GM21367 (cell line): ENCODE results near the gene TMCC2.

Source experiments
- ATAC-seq: cut with Tn5 transposase; IDR thresholded peaks from one replicate; pipeline ENCODE4 v1.9.1; 2021; ENCODE audit not compliant: unreplicated experiment

Gene TMCC2

GRCh38 chr1:205259324-205259832, 31.6 kb downstream of the TMCC2 start:
- no peak for ATAC-seq

DNA sequence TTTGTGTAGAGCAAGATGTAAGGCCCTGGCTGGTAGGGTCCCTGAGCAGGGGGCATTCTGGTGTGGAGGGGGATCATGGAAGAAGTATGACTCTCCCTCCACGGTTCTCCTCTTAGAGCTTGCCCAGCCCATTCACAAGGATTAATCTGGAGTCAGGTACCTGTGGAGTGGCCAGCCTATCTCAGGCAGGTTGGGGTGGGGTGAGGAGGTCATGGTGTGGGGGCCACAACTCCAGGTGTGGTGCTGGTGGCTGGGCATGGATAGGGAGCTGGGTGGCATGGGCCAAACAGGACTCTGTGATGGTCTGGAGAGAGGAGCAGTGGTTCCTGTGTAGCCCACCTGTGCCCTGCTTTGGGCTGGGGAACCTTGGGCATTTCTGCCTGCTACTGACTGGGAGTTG, 32.3 kb downstream of the TMCC2 start:
- no peak for ATAC-seq

- ATAC-seq, result no peak
Measured at GRCh38 chr1:205260948-205261732, 33.4 kb downstream of the TMCC2 start.

GRCh38 chr1:205261946-205262691, 34.4 kb downstream of the TMCC2 start:
- ATAC-seq, result no peak

- ATAC-seq, result no peak
Measured at GRCh38 chr1:205262731-205263171, 35.0 kb downstream of the TMCC2 start.

DNA sequence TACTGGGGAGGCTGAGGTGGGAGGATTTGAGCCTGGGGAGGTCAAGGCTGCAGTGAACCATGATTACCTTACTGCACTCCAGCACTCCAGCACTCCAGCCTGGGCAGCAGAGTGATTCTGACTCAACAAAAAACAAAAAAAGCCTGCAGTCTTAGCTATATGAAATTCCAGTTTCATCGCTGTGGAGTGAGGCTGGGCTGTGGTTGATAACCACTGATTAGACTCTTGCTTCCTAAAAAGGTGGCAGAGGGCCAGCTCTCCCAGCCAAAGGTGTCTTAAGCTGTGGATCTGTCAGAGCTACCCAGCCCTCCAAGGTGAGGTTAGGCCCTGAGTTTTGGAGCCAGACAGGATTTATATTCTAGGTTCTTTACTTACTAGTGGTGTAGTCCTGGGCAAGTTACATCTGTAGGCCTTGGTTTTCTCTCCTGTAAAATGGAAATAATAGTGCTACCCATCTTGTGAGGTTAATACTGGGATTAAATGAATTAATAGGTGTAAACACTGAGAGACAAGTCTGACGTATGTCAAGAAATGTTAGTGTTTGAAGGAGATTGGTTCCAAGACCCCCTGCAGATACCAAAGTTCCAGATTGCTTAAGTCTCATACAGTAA, 35.9 kb downstream of the TMCC2 start:
- no peak for ATAC-seq

- no peak for ATAC-seq
Measured at GRCh38 chr1:205266611-205267305, 39.0 kb downstream of the TMCC2 start.

DNA sequence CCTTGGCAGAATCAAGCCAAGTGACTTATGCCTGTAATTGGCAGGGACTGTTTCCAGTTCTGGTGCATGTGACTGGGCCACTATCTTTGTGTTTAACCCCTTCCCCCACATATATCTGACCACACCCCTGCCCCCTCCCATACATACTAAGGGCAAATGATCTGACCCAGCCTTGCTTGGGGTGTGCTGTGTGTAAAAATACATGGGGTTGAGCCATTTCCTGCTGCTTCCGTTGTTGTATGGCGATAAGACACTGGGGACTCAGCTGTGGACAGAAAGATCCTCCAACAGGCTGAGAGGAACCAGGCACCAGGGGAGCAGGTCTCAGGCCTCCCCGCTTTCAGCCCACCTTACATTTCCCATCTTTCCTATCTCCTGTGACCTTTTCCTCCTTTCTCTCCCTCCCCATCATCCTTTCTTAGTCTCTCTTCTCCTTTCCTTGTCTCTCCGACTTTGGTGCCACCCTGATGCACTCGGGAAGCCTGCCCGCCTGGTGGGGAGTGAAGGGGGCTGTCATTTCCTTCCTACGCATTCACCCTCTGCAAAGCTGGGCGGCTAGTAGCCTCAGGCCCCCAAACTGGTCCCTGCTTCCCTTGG, 39.7 kb downstream of the TMCC2 start:
- no peak for ATAC-seq

DNA sequence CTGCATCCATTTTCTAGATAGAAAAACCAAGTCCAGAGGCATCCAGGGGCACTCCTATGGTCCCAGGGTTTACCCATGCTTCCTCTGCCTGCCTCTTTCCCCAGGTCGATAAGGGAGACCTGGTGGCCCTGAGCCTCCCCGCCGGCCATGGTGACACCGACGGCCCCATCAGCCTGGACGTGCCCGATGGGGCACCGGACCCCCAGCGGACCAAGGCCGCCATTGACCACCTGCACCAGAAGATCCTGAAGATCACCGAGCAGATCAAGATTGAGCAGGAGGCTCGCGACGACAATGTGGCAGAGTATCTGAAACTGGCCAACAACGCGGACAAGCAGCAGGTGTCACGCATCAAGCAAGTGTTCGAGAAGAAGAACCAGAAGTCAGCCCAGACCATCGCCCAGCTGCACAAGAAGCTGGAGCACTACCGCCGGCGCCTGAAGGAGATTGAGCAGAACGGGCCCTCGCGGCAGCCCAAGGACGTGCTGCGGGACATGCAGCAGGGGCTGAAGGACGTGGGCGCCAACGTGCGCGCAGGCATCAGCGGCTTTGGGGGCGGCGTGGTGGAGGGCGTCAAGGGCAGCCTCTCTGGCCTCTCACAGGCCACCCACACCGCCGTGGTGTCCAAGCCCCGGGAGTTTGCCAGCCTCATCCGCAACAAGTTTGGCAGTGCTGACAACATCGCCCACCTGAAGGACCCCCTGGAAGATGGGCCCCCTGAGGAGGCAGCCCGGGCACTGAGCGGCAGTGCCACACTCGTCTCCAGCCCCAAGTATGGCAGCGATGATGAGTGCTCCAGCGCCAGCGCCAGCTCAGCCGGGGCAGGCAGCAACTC, 41.3 kb downstream of the TMCC2 start:
- ATAC-seq, result no peak

DNA sequence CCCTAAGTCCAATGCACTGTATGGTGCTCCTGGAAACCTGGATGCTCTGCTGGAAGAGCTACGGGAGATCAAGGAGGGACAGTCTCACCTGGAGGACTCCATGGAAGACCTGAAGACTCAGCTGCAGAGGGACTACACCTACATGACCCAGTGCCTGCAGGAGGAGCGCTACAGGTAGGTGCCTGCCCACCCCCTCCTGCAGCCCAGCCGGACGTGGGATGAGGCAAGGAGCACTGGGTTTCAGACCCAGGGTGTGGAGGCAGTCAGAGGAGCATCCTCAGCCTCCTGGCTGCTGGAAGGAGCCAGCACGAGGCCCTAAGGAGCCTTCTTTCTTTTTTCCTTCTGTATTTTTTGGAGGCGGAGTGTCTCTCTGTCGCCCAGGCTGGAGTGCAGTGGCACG, 42.0 kb downstream of the TMCC2 start:
- ATAC-seq, result no peak

GRCh38 chr1:205270271-205270670, 42.5 kb downstream of the TMCC2 start:
- no peak for ATAC-seq

DNA sequence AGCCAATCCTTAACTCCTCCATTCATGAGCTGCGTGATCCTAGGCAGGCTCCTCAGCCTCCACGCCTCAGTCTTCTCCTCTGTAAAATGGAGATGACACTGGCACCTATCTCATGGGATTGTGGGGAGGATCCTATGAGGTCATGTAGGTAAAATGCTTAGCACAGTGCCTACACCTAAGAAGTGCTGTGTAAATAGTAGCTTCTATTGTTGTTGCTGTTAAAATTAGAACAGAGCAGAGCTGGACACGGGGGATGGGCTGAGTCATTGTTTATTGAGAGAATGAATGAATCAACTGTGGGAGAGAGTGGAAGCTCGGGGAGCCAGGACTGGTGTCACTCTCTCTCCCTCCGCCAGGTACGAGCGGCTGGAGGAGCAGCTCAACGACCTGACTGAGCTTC, 43.0 kb downstream of the TMCC2 start:
- no peak for ATAC-seq

DNA sequence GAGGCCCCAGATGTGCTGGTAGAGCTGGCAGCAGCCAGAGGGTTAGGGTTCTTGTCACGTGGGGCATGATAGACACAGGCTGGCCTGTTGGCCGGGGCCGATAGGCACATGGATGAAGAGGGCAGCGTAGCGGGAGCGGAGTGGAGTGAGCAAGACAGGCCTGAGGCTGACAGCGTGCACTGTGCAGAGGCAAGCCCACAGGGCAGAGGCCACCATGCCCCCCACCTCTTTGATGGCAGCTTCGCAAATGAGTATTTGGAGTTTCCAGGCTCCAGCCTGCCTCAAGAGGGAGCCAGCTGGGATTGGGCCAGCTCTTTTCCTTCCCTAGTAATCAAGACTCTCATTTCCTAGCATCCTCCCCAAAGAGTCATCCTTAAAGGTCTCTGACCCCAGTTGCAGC, 43.5 kb downstream of the TMCC2 start:
- ATAC-seq, result no peak

DNA sequence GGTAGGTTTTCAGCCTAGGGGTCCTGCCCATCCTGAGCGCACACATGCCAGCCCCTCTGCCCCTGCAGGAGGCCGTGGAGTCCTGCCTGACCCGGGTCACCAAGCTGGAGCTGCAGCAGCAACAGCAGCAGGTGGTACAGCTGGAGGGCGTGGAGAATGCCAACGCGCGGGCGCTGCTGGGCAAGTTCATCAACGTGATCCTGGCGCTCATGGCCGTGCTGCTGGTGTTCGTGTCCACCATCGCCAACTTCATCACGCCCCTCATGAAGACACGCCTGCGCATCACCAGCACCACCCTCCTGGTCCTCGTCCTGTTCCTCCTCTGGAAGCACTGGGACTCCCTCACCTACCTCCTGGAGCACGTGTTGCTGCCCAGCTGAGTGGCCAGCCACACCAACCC, 44.0 kb downstream of the TMCC2 start:
- ATAC-seq, result no peak

DNA sequence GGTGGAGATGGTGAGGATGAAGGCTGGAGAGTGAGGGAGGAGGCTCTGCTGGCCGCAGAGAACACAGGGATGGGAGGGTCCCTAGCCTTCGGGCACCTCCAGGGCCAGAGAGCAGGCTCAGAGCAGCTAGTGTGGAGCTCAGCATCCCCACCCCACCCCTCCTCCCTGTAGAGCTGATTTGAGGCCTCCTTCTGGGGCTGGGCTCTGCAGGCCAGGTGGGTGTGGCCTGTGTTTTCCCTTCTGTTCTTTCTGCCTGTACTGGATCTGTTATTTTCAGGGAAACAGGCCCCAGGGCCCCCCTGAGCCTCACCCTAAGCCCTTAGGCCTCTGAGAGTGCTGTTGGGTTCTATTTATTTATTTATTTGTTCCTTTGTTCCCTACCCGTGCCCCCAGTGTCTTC, 44.8 kb downstream of the TMCC2 start:
- ATAC-seq, result no peak

- no peak for ATAC-seq
Measured at GRCh38 chr1:205273551-205273982, 45.8 kb downstream of the TMCC2 start.

GRCh38 chr1:205274041-205274691, 46.4 kb downstream of the TMCC2 start:
- ATAC-seq, result no peak

- ATAC-seq, result no peak
Measured at GRCh38 chr1:205275133-205275532, 47.4 kb downstream of the TMCC2 start.

DNA sequence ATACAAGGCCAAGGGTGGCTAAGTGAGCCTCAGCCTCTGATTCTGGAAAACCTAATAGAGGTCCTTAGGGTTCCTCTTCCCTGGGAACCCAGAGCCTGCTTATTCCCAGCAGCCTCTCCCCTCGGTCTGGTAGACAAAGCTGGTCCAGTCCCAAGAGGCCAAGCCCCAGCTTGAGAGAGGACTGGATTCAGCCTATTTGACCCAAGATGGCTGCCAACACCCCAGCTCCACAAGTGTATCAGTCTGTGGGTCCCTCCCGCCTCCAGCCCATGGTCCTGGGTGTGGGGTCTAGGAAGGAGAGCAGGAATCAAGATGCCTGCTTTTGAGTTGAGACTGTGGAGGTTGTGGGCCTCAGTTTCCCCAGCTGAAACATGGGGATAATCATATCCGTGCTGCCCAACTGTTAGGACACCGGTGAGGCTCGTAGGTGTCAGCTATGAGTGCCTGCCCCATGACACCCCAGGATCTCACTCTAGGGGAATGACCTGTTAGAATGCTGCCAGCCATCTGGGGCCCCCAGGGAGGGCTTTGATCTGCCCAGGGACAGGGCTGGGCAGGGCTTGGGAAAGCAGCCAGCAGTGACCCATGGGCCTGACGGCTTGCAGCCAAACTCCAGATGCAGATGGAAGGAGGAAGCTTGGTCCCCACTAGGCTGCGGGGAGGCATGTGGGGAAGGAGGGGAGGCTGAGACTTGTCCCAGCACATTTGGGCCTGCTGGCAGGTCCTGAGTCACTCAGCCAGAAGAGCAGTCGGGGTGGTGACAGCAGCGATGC, 48.4 kb downstream of the TMCC2 start:
- ATAC-seq, result no peak
